ENCODE results near the gene TAF11.
"Not testable (repeated sequence)": the region's sequence is repeated elsewhere in the genome, so short reads cannot be mapped to it uniquely, and the experiment has no call there.

Gene TAF11

DNA sequence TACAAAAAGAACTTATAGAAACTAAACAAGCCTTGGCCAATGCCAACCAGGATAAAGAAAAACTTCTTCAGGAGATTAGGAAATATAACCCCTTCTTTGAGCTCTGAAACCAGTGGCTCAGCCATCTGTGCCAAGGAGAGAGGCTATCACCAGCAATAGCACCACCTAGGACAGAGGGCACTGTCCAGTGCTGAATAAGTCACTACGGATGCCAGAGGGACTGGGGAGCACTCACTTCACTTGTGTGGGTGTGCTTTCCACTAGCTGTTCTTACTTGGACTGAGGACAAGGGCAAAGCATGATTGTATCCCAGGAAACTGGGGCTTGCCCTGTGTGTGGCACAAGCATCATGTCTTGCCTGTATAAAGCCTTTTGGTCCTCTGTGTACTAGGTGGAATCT, 15.5 kb downstream of the TAF11 start:
- no peak overlapping the region for H3K27ac ChIP-seq
- no peak for DNase-seq (ENCODE audit: low read depth, low spot score)

DNA sequence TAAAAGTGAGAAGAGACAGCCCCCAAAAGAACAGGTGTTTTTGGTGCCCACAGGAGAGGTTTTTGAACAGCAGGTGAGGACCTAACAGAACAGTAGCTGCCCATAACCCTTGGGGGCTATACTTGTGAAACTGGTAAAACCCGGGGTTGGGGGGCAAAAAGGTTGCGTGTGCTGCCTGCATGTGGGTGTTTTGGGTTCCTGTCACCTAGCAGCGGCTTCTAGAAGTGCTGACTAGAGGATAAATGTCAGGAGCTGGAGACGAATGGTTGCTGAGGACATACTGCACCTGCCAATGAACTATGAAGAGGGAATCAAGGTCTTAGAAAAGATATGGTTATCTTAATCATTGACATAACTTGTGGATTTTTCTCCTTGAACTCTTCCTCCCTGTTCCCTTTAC, 16.0 kb downstream of the TAF11 start:
- no peak overlapping the region for H3K27ac ChIP-seq

DNA sequence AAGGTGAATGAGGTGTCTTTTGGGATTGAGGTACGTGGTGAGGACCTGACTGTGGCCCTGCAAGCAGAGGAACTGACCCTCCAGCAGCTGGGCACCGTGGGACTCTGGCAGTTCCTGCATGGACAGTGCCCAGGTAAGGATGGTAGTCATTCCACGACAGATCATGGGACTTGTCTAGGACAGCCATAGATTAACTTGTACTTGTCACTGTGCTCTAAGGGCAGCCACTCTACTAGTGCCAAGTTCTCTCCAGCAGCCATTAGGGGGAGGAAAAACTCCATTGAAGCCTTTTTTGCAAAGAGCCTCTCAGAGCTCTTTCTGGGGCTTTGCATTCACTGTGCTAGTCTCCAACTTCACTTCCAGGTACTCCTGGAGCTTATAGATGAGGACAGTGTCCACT, 20.4 kb downstream of the TAF11 start:
- no peak overlapping the region for H3K27ac ChIP-seq
- no peak for DNase-seq (ENCODE audit: low read depth, low spot score)

More for the DNA sequence above, 16.0 kb downstream of the TAF11 start:
- no peak for DNase-seq (ENCODE audit: low read depth, low spot score)

DNA sequence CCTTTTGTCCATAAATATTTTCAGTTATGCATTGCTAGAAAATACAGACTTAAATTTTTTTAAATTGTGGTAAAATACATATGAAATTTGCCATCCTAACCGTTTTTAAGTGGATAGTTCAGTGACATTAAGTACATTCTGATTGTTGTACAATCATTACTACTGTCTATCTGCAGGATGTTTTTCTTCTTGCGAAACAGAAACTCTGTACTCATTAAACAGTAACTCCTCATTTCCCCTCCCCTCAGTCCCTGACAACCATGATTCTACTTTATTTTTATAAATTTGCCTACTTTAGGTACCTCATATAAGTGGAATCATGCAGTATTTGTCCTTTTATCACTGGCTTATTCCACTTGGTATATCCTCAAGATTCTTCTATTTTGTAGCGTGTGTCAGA, 21.3 kb downstream of the TAF11 start:
- no peak for DNase-seq (ENCODE audit: low read depth, low spot score)
- no peak overlapping the region for H3K27ac ChIP-seq

DNA sequence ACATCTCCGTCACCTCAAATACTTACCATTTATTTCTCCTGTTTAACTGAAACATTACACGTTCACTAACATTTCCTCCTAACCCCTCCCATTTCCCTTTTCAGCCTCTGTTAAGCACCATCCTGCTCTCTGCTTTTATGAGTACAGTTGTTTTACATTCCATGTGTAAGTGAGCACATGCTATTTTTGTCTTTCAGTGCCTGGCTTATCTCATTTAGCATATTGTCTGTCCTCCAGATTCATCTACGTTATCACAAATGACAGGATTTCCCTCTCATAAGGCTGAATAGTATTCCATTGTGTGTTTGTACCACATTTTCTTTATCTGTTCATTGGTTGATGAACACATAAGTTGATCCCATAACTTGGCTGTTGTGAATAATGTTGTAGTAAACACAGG, 22.7 kb downstream of the TAF11 start:
- DNase-seq (ENCODE audit: low read depth, low spot score): no peak
- no peak overlapping the region for H3K27ac ChIP-seq

DNA sequence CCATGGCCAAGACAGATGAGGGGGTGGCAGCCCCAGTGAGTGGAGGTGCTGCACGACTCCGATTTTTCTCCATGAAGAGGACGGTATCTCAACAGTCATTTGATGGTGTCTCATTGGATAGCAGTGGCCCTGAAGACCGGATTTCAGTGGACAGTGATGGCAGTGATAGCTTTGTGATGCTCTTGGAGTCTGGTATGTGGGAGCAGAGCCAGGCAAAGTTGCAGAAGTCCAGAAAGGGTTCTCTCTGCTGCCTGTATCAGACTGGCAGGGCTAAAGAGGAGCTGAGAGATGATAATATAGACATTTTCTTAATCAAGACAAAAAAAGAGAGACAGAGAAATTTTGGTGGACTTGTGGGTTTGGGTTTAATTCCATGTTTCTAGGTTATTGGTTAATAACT, 23.8 kb downstream of the TAF11 start:
- DNase-seq (ENCODE audit: low read depth, low spot score): no peak
- H3K27ac ChIP-seq: no peak overlapping the region

DNA sequence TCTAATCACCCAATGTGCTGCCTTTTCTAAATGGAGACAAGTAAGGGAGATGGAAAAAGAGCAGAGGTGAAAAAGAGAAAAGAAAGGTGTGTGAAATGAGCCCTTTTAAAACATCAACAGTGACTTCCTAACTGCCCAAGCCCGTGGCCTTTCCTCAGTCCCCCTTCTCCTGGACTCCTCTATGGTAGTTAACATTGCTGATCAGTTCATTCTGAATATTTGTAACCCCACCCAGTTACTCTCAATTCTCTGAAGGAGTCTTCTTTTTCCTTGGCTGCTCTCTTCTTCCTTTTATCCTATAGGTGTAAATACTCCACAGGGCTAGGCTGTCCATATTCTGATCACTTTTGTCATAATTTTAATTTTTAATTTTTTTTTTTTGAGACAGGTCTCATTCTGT, 27.1 kb downstream of the TAF11 start:
- no peak overlapping the region for H3K27ac ChIP-seq
- DNase-seq (ENCODE audit: low read depth, low spot score): no peak

DNA sequence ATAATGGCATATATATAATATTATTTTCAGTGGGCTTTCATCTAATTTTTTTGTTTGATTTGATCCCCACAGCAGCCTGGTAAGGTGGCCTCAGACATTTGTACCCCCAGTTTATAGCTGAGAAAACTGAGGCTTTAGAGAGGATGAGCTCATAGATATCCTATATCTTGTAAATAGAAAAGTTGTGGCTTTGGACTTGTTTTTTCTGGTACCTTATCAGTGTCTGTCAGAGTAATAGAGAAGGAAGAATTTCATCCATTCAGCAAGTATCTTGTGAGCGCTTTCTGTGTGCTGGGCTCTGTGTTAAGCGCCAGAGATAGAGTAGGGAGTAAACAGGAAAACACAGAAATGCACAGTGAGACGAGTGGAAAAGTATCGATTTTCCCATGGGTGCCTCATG, 27.9 kb downstream of the TAF11 start:
- DNase-seq (ENCODE audit: low read depth, low spot score): no peak
- no peak overlapping the region for H3K27ac ChIP-seq

DNA sequence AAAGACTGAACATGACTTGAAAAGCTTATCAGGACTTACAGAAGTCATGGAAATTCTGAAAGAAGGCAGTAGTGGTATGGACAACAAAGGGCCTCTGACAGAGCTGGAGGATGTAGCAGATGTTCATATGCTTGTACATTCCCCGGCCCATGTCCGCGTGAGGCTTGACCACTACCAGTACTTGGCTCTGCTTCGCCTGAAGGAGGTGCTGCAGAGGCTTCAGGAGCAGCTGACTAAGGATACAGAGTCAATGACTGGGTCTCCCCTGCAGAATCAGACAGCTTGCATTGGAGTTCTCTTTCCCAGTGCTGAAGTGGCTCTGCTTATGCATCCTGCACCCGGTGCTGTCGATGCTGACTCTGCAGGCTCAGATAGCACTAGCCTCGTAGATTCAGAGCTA, 29.2 kb downstream of the TAF11 start:
- no peak for DNase-seq (ENCODE audit: low read depth, low spot score)
- no peak overlapping the region for H3K27ac ChIP-seq

DNA sequence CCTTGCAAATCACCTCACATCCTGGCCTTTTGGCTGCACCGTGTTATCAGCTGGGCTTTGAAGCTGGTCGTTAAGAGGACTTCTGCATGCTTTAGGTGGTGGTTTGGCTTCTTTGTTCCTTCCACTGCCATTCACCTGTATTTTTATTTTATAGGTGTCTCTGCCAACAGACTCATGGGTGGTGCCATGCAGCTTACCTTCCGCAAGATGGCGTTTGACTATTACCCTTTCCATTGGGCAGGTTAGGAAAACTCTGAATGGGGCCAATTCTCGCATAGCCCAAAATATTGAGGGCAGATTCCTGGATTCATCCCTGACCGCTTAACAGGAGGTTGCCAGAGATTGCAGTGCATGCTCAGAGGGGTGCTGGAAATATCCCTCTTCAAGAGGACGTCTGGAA, 32.4 kb downstream of the TAF11 start:
- no peak overlapping the region for H3K27ac ChIP-seq
- DNase-seq (ENCODE audit: low read depth, low spot score): no peak

DNA sequence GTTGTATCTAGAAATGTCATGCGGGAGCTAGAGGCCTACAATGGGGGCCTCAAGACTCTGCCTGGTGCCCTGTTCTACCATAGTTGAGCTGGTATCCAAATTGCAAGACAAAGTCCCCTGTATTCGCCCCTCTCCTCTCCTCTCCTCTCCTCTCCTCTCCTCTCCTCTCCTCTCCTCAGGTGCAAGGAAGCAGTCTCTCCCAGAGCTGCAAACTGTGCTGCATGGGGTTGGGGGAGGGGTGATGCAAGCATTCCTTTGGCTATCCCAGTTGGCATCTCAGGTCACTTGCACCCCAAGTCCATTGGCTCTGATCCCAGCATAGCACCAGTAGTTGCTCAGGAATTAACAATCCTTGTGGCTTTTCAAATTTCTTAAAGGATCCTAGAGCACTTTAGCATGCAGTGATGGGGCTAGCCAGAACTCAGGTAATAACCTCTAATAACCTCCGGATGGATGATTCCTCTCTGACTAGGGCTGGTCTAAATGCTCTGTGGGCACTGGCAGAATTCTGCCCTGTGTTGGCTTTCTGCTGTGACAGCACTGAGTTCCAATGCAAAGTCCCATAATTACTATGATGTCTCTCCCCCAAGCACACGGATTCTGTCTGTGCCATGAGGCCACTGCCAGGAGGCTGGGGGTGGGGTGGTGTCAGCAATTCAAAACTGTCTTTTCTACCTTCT, 35.3 kb downstream of the TAF11 start:
- no peak for DNase-seq (ENCODE audit: low read depth, low spot score)
- H3K27ac ChIP-seq: no peak overlapping the region

DNA sequence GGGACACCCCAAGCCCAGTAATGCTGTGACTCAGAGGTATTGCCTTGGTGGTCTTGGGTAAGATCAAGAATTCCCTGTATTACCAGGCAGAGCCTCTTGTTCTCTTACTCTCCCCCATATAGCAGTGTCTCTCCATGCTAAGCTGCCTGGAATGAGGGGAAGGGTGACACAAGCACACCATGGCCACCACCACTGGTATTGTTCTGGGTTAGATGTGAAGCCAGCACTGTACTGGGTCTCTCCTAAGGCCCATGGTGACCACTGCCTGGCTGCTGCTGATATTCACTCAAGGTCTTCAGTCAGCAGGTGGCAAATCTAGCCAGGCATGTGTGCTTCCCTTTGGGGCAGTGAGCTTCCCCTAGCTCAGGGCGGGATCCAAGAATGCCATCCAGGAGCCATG, 36.5 kb downstream of the TAF11 start:
- DNase-seq (ENCODE audit: low read depth, low spot score): no peak
- no peak overlapping the region for H3K27ac ChIP-seq

DNA sequence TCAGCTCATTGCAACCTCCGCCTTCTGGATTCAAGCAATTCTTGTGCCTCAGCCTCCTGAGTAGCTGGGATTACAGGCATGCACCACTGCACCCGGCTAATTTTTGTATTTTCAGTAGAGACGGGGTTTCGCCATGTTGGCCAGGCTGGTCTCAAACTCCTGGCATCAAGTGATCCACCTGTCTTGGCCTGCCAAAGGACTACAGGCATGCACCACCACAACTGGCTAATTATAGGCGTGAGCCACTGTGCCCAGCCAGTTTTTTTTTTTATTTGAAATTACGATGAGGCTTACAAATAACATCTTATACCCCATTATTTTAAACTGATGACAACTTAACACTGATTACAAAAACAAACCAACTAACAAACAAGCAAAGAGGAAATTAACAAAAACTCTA, 38.8 kb downstream of the TAF11 start:
- not testable (repeated sequence) for DNase-seq (ENCODE audit: low read depth, low spot score); H3K27ac ChIP-seq

DNA sequence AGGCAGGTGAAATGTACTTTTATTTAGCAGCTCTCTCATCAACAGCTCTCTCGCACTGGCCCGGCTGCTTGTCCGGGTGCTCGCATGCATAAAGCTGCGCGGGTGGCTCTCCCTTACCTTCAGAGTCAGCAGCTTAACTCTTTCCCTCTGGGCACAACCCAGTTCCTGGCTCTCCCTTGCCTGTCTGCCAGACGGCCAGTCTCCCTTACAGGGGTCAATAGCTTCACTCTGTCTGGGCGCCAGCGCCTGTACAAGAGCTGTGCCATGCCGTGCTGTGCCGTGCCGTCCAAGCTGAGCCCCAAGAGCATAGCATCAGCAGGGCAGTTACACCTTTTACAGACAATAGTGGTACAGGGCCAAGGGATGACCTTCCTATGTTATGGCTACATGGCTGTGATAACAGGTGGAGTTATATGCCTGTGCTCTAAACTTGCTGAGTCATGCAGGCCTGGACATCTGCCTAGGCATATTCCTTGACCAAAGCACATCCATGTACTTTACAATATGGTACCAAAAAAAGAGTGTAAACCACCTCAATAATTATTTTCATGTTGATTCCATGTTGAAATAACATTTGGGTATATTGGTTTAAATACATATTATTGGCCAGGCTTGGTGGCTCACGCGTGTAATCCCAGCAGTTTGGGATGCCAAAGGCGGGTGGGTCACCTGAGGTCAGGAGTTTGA, 48.0 kb downstream of the TAF11 start:
- no peak overlapping the region for H3K27ac ChIP-seq
- no peak for DNase-seq (ENCODE audit: low read depth, low spot score)

DNA sequence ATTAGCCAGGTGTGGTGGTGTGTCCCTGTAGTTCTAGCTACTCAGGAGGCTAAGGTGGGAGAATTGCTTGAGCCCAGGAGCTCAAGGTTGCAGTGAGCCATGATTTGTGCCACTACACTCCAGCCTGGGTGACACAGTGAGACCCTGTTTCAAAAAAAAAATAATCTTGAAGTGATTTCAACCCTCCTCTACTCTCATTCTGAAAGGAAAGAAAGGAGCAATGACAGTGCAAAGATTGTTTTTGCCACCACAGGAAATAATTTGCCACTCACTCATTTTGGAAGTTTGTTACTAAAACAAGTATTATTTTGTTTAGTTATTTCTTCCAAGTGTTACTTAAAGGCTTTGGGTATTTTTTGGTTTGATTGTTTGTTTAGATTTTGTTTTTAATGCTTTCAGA, 50.3 kb downstream of the TAF11 start:
- no peak for DNase-seq (ENCODE audit: low read depth, low spot score)
- H3K27ac ChIP-seq: no peak overlapping the region

DNA sequence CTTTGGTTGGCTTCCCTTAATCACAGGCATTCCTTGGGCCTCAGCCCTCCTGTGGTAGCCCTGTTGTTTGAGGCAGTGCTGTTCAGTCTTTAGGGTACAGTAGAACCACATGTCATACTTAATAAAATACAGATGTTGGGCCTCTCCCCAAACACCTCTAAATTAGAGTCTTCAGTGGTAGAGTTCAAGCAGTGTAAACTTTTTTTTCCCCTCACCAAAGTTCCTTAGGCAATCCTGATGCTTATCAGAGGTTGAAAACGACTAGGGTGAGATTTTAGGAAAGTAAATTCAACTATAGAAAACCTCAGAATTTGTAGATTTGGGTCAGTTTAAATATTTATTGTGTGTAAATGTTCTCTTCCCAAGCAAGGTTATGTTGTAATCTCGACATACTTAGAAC, 51.4 kb downstream of the TAF11 start:
- H3K27ac ChIP-seq: no peak overlapping the region
- no peak for DNase-seq (ENCODE audit: low read depth, low spot score)

DNA sequence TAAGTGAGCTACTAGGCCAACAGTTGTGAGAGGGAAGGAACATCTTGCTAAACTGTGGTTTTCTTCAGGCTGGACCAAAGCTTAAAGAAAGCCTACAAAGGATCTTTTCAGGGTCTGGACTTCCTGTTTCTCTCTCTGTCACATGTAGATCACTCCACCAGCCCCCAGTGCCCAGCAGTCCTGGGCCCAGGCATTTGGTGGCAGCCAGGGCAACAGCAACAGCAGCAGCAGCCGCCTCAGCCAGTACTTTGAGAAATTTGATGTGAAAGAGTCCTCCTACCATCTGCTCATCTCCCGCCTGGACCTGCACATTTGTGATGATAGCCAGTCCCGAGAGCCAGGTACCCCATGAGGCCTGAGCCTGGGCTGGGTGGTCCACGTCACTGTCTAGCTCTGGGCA, 51.8 kb downstream of the TAF11 start:
- DNase-seq (ENCODE audit: low read depth, low spot score): no peak
- no peak overlapping the region for H3K27ac ChIP-seq

DNA sequence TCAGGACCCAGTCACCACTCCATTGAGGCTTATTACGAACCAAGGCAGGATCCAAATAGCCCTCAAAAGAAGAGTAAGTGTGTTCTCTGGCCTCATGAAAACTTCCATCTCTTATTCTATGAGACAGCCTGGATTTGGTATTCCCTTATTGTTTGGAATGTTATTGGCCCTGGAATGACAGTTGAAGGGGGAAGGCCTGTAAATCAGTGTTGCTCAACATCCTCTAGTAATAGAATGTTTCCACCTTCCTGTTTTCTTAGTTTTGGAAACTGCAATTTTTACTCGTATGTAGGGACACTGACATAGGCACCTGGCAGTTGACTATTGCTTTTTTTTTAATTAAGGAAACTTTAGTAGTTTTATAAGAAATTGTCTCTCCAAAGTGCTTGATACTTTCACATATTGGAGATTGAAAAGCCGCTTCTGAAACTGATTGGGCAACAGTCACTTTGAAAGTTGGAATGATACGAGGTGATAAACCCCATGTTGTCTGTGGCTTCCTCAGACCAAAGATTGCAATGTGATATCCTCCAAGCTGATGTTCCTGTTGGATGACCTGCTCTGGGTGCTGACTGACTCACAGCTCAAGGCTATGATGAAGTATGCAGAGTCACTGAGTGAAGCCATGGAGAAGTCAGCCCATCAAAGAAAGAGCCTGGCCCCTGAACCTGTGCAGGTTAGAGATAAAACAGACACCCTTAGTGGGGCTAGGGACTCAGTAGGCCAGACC, 52.9 kb downstream of the TAF11 start:
- DNase-seq (ENCODE audit: low read depth, low spot score): peak; percentile 55
- peak overlapping the region; percentile 21 for H3K27ac ChIP-seq

DNA sequence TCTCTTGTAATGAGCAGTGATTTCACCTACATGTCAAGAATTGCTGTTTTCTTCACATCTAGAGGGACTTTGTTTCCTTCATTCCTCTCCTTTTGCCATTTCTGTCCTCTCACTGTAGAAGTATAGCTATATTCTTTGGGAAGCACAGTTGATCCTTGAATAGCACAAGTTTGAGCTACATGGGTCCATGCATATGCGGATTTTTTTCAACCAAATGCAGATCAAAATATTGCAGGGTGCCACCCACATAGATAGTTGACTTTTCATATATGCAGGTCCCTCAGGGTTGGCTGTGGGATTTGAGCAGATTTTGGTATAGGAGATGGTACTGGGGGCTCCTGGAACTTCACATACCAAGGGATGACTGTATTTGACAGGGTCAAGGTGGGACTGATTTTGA, 54.9 kb downstream of the TAF11 start:
- no peak overlapping the region for H3K27ac ChIP-seq
- DNase-seq (ENCODE audit: low read depth, low spot score): no peak

DNA sequence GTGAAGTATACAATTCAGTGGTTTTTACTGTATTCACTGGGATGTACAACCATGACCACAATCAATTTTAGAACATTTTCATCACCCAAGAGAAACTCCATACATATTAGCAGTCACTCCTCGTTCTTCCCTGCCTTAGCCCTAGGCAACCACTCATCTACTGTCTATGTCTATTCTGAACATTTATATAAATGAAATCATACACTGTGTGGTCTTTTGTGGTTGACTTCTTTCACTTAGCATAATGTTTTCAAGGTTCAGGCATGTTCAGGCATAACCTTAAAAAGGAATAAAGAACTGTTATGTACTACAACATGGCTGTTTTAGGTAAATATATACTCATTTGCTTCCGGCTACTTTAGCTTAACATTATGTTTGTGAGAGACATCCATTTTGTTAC, 58.7 kb downstream of the TAF11 start:
- peak overlapping the region; percentile 83 for H3K27ac ChIP-seq
- peak; percentile 85 for DNase-seq (ENCODE audit: low read depth, low spot score)

All from epithelial cell of prostate (primary cell).